Fibroblast of pulmonary artery (primary cell): Measurements from ENCODE around the gene SMYD1.
"Not testable (repeated sequence)": the region's sequence is repeated elsewhere in the genome, so short reads cannot be mapped to it uniquely, and the experiment has no call there.

Source experiments
- DNase-seq: peaks from one replicate; pipeline ENCODE4 v3.0.0-alpha.2; 2010; ENCODE audit warnings: low read depth
- H3K4me3 ChIP-seq: replicated peaks from 2 replicates; pipeline ENCODE4 v1.5.1; 2011; ENCODE audit warnings: low read depth, mild to moderate bottlenecking, control low read depth, low read length, moderate library complexity
- CTCF ChIP-seq: IDR thresholded peaks from 2 replicates; pipeline ENCODE4 v1.5.1; 2011; ENCODE audit warnings: mild to moderate bottlenecking, control low read depth, low read length, inconsistent platforms; ENCODE audit errors: missing control alignments

The SMYD1 gene

DNA sequence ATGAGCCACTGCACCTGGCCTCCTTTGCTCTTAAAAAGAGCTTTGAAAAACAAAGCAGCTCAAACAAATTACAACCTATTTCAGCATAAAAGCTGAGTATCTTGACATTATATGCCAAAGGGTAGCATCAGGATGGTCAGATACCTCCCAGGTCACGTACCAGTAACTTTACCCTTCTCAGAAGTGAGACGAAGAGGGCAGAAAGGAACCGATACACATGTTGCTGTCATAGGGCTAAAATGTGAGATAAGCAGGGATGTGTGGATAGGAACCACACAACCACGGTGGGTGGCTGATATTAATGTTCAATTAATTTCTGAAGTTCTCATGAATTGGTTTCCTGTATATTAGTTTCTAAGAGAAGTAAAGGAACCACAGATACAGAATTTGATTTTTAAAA is 38.7 kb upstream of the SMYD1 start:
- no peak for DNase-seq
- H3K4me3 ChIP-seq = no peak overlapping the region
- no peak for TF ChIP-seq CTCF

DNA sequence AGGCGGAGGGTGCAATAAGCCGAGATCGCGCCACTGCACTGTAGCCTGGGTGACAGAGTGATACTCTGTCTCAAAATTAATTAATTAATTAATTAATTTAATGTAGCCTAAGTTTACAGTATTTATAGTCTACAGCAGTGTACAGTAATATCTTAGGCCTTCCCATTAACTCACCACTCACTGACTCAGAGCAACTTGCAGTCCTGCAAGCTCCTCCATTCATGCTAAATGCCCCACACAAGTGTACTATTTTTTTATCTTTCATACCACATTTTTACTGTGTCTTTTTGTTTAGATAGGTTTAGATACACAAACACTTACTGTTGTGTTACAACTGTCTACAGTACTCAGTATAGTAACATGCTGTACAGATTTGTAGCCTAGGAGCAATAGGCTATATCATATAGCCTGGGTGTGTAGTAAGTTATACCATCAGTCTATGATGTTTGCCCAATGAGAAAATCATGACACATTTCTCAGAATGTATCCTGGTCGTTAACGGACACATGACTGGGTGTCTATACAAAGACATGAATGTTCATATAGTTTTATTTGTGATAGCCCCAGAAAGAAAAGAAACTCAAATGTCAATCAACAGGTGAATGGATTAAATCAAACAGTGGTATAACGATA is 35.4 kb upstream of the SMYD1 start:
- no peak overlapping the region for H3K4me3 ChIP-seq
- no peak for DNase-seq
- TF ChIP-seq CTCF = no peak

DNA sequence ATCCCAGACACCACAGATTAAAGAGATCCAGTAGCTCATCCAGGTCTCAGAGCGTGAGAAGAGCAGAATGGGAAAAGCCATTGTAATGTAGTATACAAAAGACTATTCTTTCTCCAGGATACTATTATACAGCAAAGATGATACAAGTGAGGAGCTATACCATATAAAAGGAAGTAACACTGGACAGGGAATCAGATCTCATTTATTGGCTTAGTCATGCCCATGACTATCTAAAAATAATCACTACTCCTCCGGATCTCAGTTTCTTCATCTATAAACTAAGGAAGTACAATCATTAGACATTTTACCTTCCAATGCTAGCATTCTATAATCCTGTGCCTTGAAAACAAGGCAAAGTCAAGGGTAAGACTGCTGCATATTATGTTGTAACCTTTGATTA is 31.4 kb upstream of the SMYD1 start:
- no peak for TF ChIP-seq CTCF
- no peak for DNase-seq
- H3K4me3 ChIP-seq = no peak overlapping the region

DNA sequence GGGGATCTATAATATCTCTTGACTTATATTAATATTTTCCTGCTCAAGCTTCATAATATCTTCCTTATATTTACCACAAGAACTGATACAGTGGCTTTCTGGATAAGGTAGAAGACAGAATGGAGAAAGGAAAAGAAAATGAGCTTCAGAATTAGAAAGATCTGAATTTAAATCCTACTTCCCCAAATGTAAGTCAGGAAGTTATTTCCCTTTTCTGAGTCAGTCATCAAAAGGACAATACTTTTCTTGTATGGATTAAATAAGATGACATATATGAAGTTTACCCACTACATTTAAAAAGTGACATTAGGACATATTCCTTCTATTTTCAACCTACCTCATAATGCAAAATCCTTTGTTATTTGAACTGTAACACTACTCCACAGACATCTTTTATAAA is 31.0 kb upstream of the SMYD1 start:
- no peak for TF ChIP-seq CTCF
- no peak for DNase-seq
- H3K4me3 ChIP-seq = no peak overlapping the region

GRCh38 chr2:88038263-88039105 is 29.1 kb upstream of the SMYD1 start:
- peak; percentile 82 for DNase-seq
- no peak for TF ChIP-seq CTCF
- H3K4me3 ChIP-seq = no peak overlapping the region

GRCh38 chr2:88042476-88042875 is 25.1 kb upstream of the SMYD1 start:
- no peak for DNase-seq
- H3K4me3 ChIP-seq = no peak overlapping the region
- no peak for TF ChIP-seq CTCF

GRCh38 chr2:88045561-88045960 is 22.1 kb upstream of the SMYD1 start:
- H3K4me3 ChIP-seq, DNase-seq: not testable (repeated sequence)
